HepG2 (cell line): ENCODE data around the gene HSD3B7. TPM values are rescaled to one million over a fixed set of nuclear protein-coding genes. Genes with fewer than 3 reads are reported as not detected.

Experiments used
- ADNP ChIP-seq: sonication (generic); formaldehyde crosslinking; IDR thresholded peaks from 2 replicates; pipeline ENCODE4 v1.4.0; 2020; ENCODE audit warnings: missing genetic modification reagents
- CBX2 ChIP-seq, 2 experiments: fragments of 200-600 bp in 1 of 2; sonication (generic); formaldehyde crosslinking in 1 of 2; IDR thresholded peaks; 2 replicates each; pipeline versions ENCODE4 v1.7.0 to v1.8.1; 2018 to 2022; ENCODE audit warnings: low read depth in 2 of 2, low read length in 1 of 2, mild to moderate bottlenecking in 1 of 2, missing genetic modification reagents in 1 of 2
- IKZF1 ChIP-seq: fragments of 450-650 bp; IDR thresholded peaks from 2 replicates; pipeline ENCODE4 v1.7.1; 2016
- KLF13 ChIP-seq: sonication (generic); formaldehyde crosslinking; IDR thresholded peaks from 2 replicates; pipeline ENCODE4 v1.4.0; 2020; ENCODE audit warnings: mild to moderate bottlenecking, missing genetic modification reagents
- MAFK ChIP-seq, 2 experiments: IDR thresholded peaks in 1 of 2; conservative IDR thresholded peaks in 1 of 2; 2 replicates each; pipeline ENCODE4 v1.6.1; 2011; ENCODE audit warnings: improper control_type of control experiment in 2 of 2, low read length in 2 of 2
- RCOR2 ChIP-seq: IDR thresholded peaks from 2 replicates; pipeline ENCODE4 v1.6.1; 2016; ENCODE audit warnings: missing biosample characterization, missing genetic modification reagents
- SATB2 ChIP-seq: sonication (generic); formaldehyde crosslinking; IDR thresholded peaks from 2 replicates; pipeline ENCODE4 v1.5.0; 2020; ENCODE audit warnings: missing genetic modification reagents
- SNRNP70 ChIP-seq: fragments of 200-400 bp; formaldehyde crosslinking; IDR thresholded peaks from 2 replicates; pipeline ENCODE4 v1.6.1; 2017; ENCODE audit warnings: mild to moderate bottlenecking, low read depth, low read length, moderate library complexity
- TAF1 ChIP-seq: sonication (generic); formaldehyde crosslinking; IDR thresholded peaks from 2 replicates; pipeline ENCODE4 v1.4.0; 2020; ENCODE audit warnings: missing genetic modification reagents
- TEAD3 ChIP-seq: optimal IDR thresholded peaks from 2 replicates; pipeline ENCODE3; 2016; ENCODE audit warnings: borderline replicate concordance
- TGIF2 ChIP-seq: IDR thresholded peaks from 2 replicates; pipeline ENCODE4 v1.6.1; 2016; ENCODE audit warnings: control low read depth, missing compliant biosample characterization
- XRCC5 ChIP-seq: fragments of 200-400 bp; formaldehyde crosslinking; optimal IDR thresholded peaks from 2 replicates; pipeline ENCODE3; 2017; ENCODE audit warnings: mild to moderate bottlenecking, low read length
- ZBTB26 ChIP-seq: IDR thresholded peaks from 2 replicates; pipeline ENCODE4 v1.6.1; 2016; ENCODE audit warnings: missing compliant biosample characterization, missing genetic modification reagents, borderline replicate concordance
- ZNF224 ChIP-seq: sonication (generic); formaldehyde crosslinking; IDR thresholded peaks from 2 replicates; pipeline ENCODE4 v1.5.0; 2020; ENCODE audit warnings: mild to moderate bottlenecking, missing genetic modification reagents
- ZNF234 ChIP-seq: sonication (generic); formaldehyde crosslinking; conservative IDR thresholded peaks from 2 replicates; pipeline ENCODE4 v1.5.1; 2020; ENCODE audit warnings: mild to moderate bottlenecking, missing genetic modification reagents
- ZNF441 ChIP-seq: sonication (generic); formaldehyde crosslinking; IDR thresholded peaks from 2 replicates; pipeline ENCODE4 v1.7.0; 2021; ENCODE audit warnings: missing genetic modification reagents, borderline replicate concordance
- ZNF558 ChIP-seq: sonication (generic); formaldehyde crosslinking; IDR thresholded peaks from 2 replicates; pipeline ENCODE4 v1.9.0; 2022; ENCODE audit warnings: mild to moderate bottlenecking, missing genetic modification reagents, borderline replicate concordance
- ZNF564 ChIP-seq: sonication (generic); formaldehyde crosslinking; IDR thresholded peaks from 2 replicates; pipeline ENCODE4 v1.8.1; 2023; ENCODE audit warnings: mild to moderate bottlenecking, missing genetic modification reagents
- ZNF672 ChIP-seq: sonication (generic); formaldehyde crosslinking; IDR thresholded peaks from 2 replicates; pipeline ENCODE4 v1.8.1; 2022; ENCODE audit warnings: missing genetic modification reagents
- ZNF678 ChIP-seq: sonication (generic); formaldehyde crosslinking; IDR thresholded peaks from 2 replicates; pipeline ENCODE4 v1.4.0; 2020; ENCODE audit warnings: mild to moderate bottlenecking, missing genetic modification reagents
- ZNF691 ChIP-seq: sonication (generic); formaldehyde crosslinking; IDR thresholded peaks from 2 replicates; pipeline ENCODE4 v1.4.0; 2020; ENCODE audit warnings: missing genetic modification reagents, low read depth, mild to moderate bottlenecking, borderline replicate concordance
- ZNF709 ChIP-seq: sonication (generic); formaldehyde crosslinking; IDR thresholded peaks from 2 replicates; pipeline ENCODE4 v1.5.0; 2020; ENCODE audit warnings: mild to moderate bottlenecking, missing genetic modification reagents
- ZNF816 ChIP-seq: sonication (generic); formaldehyde crosslinking; IDR thresholded peaks from 2 replicates; pipeline ENCODE4 v1.8.0; 2022; ENCODE audit warnings: missing genetic modification reagents, mild to moderate bottlenecking, borderline replicate concordance
- ZSCAN25 ChIP-seq: sonication (generic); formaldehyde crosslinking; IDR thresholded peaks from 2 replicates; pipeline ENCODE4 v1.8.0; 2022; ENCODE audit warnings: mild to moderate bottlenecking, missing genetic modification reagents
- polyA plus RNA-seq, 8 experiments: library from polyadenylated mRNA; depleted of rRNA in 3 of 8; stranded (reverse) in 7 of 8; unstranded in 1 of 8; fragments of >200 nt; fragmentation: Illumina TruSeq in 4 of 8; extraction: Trizol in 4 of 8; gene quantifications; 2 replicates each; pipeline versions ENCODE4 v1.2.1 to v1.2.3, GENCODE V29; 2011 to 2016; ENCODE audit warnings: low read depth in 4 of 8, missing spikeins in 1 of 8, mixed read lengths in 1 of 8; ENCODE audit not compliant: insufficient read depth in 1 of 8
- total RNA-seq, 5 experiments: library from RNA; depleted of rRNA; stranded (reverse); fragments of >200 nt; fragmentation: Illumina TruSeq; extraction: Trizol; gene quantifications; 2 replicates each; pipeline ENCODE4 v1.2.3, GENCODE V29; 2016; ENCODE audit warnings: low read depth in 1 of 5
- TF ChIP-seq, protein P1 (sequence below): sonication (generic); formaldehyde crosslinking; IDR thresholded peaks from 2 replicates; pipeline ENCODE4 v1.4.0; 2020; ENCODE audit warnings: mild to moderate bottlenecking, missing genetic modification reagents

HSD3B7 gene
- total and polyA plus RNA-seq, 2 of the 13 experiments (the other 11 are each of a cell fraction or from before 2014, with no cell fraction given): 32.9 to 69.7 TPM

DNA sequence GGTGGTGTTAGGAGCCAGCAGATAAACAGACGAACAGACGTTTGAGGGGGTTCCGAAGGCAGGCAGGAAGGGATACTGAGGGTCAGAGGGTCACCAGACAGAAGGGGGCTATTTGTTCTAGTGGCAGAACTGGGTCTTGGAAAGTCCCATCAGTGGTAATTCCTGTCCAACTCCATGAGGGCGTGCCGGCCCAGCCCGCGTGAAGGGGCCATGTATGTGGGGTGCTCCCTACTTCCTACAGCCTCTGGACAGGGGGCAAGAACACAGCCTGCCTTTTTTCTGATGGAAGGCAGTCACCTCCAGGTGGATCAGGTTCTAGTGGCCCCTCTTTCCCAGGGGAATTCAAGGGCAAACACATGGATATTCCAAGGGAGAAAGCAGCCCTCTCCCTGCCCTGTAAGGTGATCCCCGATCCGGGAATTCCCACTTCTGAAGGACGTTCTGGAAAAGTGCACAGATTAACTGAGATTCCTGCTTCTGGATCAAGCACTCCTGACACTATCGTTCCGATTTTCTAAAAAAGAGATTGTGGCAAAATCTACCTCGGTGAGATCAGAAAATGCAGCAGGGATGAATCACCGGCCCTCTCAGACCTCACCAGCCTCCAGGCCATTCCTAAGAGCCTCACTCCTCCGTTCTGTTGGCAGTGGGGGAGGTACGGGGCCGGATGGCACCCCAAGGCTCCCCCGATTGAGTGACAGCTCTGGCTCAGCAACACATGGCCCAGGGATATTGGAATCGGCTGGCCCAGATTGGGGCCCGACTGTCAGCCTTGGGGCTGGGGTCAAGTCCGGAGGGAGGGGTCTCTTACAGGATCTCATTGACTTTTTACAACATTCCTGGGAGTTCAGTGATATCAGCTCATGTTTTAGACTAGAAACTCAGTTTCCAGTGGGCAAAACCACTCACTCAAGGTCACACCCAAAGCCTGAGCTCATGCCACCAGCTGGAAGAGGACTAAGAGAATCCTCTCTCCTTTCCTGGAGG, 13.0 kb downstream of the HSD3B7 start (continued):
- TF ChIP-seq ZNF234 (CRISPR knock-in tag): no peak
- TF ChIP-seq TEAD3 (CRISPR knock-in tag): peak; percentile 46
- no peak for TF ChIP-seq ADNP (CRISPR knock-in tag)
- no peak for TF ChIP-seq KLF13 (CRISPR knock-in tag)
- TF ChIP-seq, protein P1, sequence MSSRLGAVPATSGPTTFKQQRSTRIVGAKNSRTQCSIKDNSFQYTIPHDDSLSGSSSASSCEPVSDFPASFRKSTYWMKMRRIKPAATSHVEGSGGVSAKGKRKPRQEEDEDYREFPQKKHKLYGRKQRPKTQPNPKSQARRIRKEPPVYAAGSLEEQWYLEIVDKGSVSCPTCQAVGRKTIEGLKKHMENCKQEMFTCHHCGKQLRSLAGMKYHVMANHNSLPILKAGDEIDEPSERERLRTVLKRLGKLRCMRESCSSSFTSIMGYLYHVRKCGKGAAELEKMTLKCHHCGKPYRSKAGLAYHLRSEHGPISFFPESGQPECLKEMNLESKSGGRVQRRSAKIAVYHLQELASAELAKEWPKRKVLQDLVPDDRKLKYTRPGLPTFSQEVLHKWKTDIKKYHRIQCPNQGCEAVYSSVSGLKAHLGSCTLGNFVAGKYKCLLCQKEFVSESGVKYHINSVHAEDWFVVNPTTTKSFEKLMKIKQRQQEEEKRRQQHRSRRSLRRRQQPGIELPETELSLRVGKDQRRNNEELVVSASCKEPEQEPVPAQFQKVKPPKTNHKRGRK (CRISPR knock-in tag): no peak
- peak; percentile 60 for TF ChIP-seq XRCC5
- TF ChIP-seq ZNF564 (CRISPR knock-in tag): peak; percentile 49; the same call in 1 of the 2 replicates
- TF ChIP-seq ZNF672 (CRISPR knock-in tag): no peak
- TF ChIP-seq SNRNP70: no peak
- TF ChIP-seq ZNF691 (CRISPR knock-in tag): 0 out of 2 replicates have a peak, but pooled peaks have one; percentile 33
- TF ChIP-seq TAF1 (CRISPR knock-in tag): no peak; the same call in 1 of the 2 replicates
- peak; percentile 20; the same call in 1 of the 2 replicates for TF ChIP-seq TGIF2 (CRISPR knock-in tag)
- TF ChIP-seq CBX2 (IDR thresholded peaks at IDR 0.05; ENCODE audit: low read depth, low read length): no peak
- no peak for TF ChIP-seq CBX2 (CRISPR knock-in tag; IDR thresholded peaks at IDR 0.05; ENCODE audit: low read depth)
- peak; percentile 78; the same call in 1 of the 2 replicates for TF ChIP-seq ZNF816 (CRISPR knock-in tag)
- TF ChIP-seq ZBTB26 (CRISPR knock-in tag): peak; percentile 92
- TF ChIP-seq ZNF224 (CRISPR knock-in tag): no peak
- TF ChIP-seq ZNF678 (CRISPR knock-in tag): 0 out of 2 replicates have a peak, but pooled peaks have one; percentile 25
- TF ChIP-seq ZSCAN25 (CRISPR knock-in tag): peak; percentile 84
- peak; percentile 42; the same call in 1 of the 2 replicates for TF ChIP-seq ZNF441 (CRISPR knock-in tag)
- peak; percentile 47; the same call in 1 of the 2 replicates for TF ChIP-seq ZNF709 (CRISPR knock-in tag)
- TF ChIP-seq MAFK (conservative IDR thresholded peaks at IDR 0.05 in 1 of 2, IDR thresholded peaks at IDR 0.05 in 1 of 2; ENCODE audit: low read length in 2 of 2): no peak
- TF ChIP-seq IKZF1: no peak
- TF ChIP-seq SATB2 (CRISPR knock-in tag): no peak
- no peak; the same call in 1 of the 2 replicates for TF ChIP-seq RCOR2
- no peak for TF ChIP-seq ZNF558 (CRISPR knock-in tag)
